ENCODE data around the gene LMF1. TPM values are rescaled to one million over a fixed set of nuclear protein-coding genes. Genes with fewer than 3 reads are reported as not detected.

LMF1 gene
- total RNA-seq, 2 donors from 2014 or later: 15.8 to 20.1 TPM

- WGBS, 2 donors: 83 to 88% methylated on average over 10 to 25 of the region's 25 CpGs
- no peaks in the 10 kb centered on the region for H3K27me3 ChIP-seq
- intact Hi-C loops (cut with DNase I): no loop called here
Measured at GRCh38 chr16:824601-825000, 146.2 kb downstream of the LMF1 start.

GRCh38 chr16:824194-824593 is 146.6 kb downstream of the LMF1 start:
- no peaks in the 10 kb centered on the region for H3K9me3 ChIP-seq
- peaks cover 10% of the 10 kb centered on the region for H3K4me1 ChIP-seq
- intact Hi-C loops (cut with DNase I): no loop called here
- H3K27ac ChIP-seq: no peak overlapping the region
- TF ChIP-seq CTCF (IDR thresholded peaks at IDR 0.05): no peak
- no peak for TF ChIP-seq POLR2A (IDR thresholded peaks at IDR 0.05)
- DNase-seq (no peak), ATAC-seq (no peak)
- no peak overlapping the region for H3K4me3 ChIP-seq
- 69 to 79% methylated on average over 5 to 17 of the region's 22 CpGs for WGBS, 2 donors
- H3K36me3 ChIP-seq (replicated peaks in 1 of 2; ENCODE audit: insufficient read depth in 1 of 2, low read depth in 2 of 2): no peaks in the 10 kb centered on the region
- no peaks in the 10 kb centered on the region for H3K27me3 ChIP-seq

More at GRCh38 chr16:824601-825000, 146.2 kb downstream of the LMF1 start:
- Histone ChIP-seq H3K4me1 (peaks cover 10% of the 10 kb centered on the region), H3K27ac (no peak overlapping the region), H3K9me3 (no peaks in the 10 kb centered on the region), H3K36me3 (replicated peaks in 1 of 2; ENCODE audit: insufficient read depth in 1 of 2, low read depth in 2 of 2) (no peaks in the 10 kb centered on the region), H3K4me3 (no peak overlapping the region)
- TF ChIP-seq CTCF (IDR thresholded peaks at IDR 0.05) (no peak), POLR2A (IDR thresholded peaks at IDR 0.05) (no peak)
- ATAC-seq (no peak), DNase-seq (no peak)

GRCh38 chr16:822909-823297 is 147.9 kb downstream of the LMF1 start:
- DNase-seq: no peak
- Histone ChIP-seq H3K36me3 (replicated peaks in 1 of 2; ENCODE audit: insufficient read depth in 1 of 2, low read depth in 2 of 2) (no peaks in the 10 kb centered on the region), H3K27ac (no peak overlapping the region), H3K27me3 (peaks cover 0 to 4% of the 10 kb centered on the region in 2 donors), H3K4me1 (peaks cover 10% of the 10 kb centered on the region), H3K4me3 (no peak overlapping the region), H3K9me3 (no peaks in the 10 kb centered on the region)
- intact Hi-C loops (cut with DNase I): no loop called here
- no peak for ATAC-seq
- TF ChIP-seq CTCF (IDR thresholded peaks at IDR 0.05) (no peak), POLR2A (IDR thresholded peaks at IDR 0.05) (no peak)
- WGBS, 2 donors: 75 to 78% methylated on average over 8 to 9 of the region's 9 CpGs

GRCh38 chr16:822174-822908 is 148.4 kb downstream of the LMF1 start:
- Histone ChIP-seq H3K36me3 (replicated peaks in 1 of 2; ENCODE audit: insufficient read depth in 1 of 2, low read depth in 2 of 2) (no peaks in the 10 kb centered on the region), H3K27ac (no peak overlapping the region), H3K27me3 (peaks cover 0 to 4% of the 10 kb centered on the region in 2 donors), H3K4me3 (no peak overlapping the region), H3K9me3 (no peaks in the 10 kb centered on the region), H3K4me1 (peaks cover 10% of the 10 kb centered on the region)
- TF ChIP-seq POLR2A (IDR thresholded peaks at IDR 0.05) (no peak), CTCF (IDR thresholded peaks at IDR 0.05) (no peak)
- intact Hi-C loops (cut with DNase I): no loop called here
- DNase-seq (no peak), ATAC-seq (no peak)
- WGBS, 2 donors: 61 to 93% methylated on average over 6 to 21 of the region's 21 CpGs

- intact Hi-C loops (cut with DNase I): no loop called here
- Histone ChIP-seq H3K36me3 (replicated peaks in 1 of 2; ENCODE audit: insufficient read depth in 1 of 2, low read depth in 2 of 2) (no peaks in the 10 kb centered on the region), H3K27ac (no peak overlapping the region), H3K9me3 (no peaks in the 10 kb centered on the region), H3K27me3 (peaks cover 0 to 4% of the 10 kb centered on the region in 2 donors), H3K4me3 (no peak overlapping the region), H3K4me1 (peaks cover 10% of the 10 kb centered on the region)
- TF ChIP-seq CTCF (IDR thresholded peaks at IDR 0.05) (no peak), POLR2A (IDR thresholded peaks at IDR 0.05) (no peak)
- DNase-seq: no peak
- ATAC-seq: no peak
- 54 to 58% methylated on average over 13 of the region's 13 CpGs for WGBS, 2 donors
Measured at GRCh38 chr16:821751-822150, 149.0 kb downstream of the LMF1 start.
